ENCODE measurements around the gene PLEKHN1.
"Not testable (repeated sequence)": the region's sequence is repeated elsewhere in the genome, so short reads cannot be mapped to it uniquely, and the experiment has no call there.

PLEKHN1 gene

DNA sequence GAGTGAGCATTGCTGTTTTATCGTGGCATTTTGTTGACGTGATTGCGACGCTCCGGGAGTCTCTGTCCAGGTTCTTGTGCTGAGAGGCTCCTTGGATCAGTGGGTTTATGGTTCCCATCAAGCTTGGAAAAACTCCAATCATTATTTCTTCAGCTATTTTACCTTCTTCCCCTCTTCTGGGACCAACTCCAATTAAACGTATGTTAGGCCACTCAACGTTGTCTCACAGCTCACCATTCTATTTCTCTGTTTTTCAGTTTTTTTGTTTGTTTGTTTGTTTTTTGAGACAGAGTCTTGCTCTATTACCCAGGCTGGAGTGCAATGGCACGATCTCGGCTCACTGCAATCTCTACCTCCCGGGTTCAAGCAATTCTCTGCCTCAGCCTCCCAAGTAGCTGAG, 25.6 kb downstream of the PLEKHN1 start:
- in situ Hi-C loops (cut with MboI; ENCODE audit: low sequenced_read_pairs, unreplicated experiment), result no loop called here
- TF ChIP-seq, protein P1, sequence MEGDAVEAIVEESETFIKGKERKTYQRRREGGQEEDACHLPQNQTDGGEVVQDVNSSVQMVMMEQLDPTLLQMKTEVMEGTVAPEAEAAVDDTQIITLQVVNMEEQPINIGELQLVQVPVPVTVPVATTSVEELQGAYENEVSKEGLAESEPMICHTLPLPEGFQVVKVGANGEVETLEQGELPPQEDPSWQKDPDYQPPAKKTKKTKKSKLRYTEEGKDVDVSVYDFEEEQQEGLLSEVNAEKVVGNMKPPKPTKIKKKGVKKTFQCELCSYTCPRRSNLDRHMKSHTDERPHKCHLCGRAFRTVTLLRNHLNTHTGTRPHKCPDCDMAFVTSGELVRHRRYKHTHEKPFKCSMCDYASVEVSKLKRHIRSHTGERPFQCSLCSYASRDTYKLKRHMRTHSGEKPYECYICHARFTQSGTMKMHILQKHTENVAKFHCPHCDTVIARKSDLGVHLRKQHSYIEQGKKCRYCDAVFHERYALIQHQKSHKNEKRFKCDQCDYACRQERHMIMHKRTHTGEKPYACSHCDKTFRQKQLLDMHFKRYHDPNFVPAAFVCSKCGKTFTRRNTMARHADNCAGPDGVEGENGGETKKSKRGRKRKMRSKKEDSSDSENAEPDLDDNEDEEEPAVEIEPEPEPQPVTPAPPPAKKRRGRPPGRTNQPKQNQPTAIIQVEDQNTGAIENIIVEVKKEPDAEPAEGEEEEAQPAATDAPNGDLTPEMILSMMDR (IDR thresholded peaks at IDR 0.05; ENCODE audit: borderline replicate concordance, control extremely low read depth, extremely low read depth, insufficient read depth, missing control alignments), result no peak
- no peak for DNase-seq (ENCODE audit: low spot score)

DNA sequence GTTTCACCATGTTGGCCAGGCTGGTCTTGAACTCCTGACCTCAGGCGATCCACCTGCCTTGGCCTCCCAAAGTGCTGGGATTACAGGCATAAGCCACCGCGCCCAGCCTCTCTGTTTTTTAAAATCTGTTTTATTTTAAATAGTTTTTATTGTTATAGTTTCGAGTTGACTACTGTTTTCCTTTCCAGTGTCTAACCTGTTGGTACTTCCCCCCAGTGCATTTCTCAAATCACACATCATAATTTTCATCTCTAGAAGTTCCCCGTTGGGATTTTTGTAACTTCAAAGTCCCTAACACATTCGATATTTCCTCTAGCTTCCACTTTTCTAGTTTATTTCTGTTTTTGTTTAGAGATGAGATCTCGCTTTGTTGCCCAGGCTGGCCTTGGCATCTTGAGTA, 26.1 kb downstream of the PLEKHN1 start:
- in situ Hi-C loops (cut with MboI; ENCODE audit: low sequenced_read_pairs, unreplicated experiment), result no loop called here
- TF ChIP-seq, protein P1 (IDR thresholded peaks at IDR 0.05; ENCODE audit: borderline replicate concordance, control extremely low read depth, extremely low read depth, insufficient read depth, missing control alignments), result no peak
- DNase-seq (ENCODE audit: low spot score), result peak; percentile 74

DNA sequence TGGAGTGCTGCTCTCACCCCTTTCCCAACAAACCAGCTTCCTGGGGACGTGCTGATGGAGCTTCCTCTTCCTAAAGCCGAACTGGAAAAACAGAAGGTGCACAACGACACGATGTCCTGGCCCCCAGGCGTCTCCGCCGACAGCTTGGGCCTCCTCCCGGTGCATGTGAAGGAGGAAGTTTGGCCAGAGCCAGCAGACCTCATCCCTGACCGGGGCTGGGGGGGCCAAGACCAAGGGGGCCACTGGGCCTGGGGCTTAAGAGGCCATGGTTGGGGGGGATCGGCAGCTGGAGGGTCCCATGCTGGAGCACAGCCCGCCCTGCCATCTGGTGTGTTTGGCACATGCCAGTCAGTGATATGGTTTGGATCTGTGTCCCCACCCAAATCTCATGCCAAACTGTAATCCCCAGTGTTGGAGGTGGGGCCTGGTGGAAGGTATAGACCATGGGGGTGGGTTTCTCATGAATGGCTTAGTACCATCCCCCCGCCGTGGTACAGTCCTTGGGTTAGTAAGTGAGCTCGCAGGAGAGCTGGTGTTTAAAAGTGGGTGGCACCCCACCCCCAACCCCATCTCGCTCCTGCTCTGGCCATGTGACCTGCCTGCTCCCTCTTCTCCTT, 27.2 kb downstream of the PLEKHN1 start:
- TF ChIP-seq, protein P1 (IDR thresholded peaks at IDR 0.05; ENCODE audit: borderline replicate concordance, control extremely low read depth, extremely low read depth, insufficient read depth, missing control alignments), result no peak
- no peak for DNase-seq (ENCODE audit: low spot score)
- in situ Hi-C loops (cut with MboI; ENCODE audit: low sequenced_read_pairs, unreplicated experiment), result no loop called here

DNA sequence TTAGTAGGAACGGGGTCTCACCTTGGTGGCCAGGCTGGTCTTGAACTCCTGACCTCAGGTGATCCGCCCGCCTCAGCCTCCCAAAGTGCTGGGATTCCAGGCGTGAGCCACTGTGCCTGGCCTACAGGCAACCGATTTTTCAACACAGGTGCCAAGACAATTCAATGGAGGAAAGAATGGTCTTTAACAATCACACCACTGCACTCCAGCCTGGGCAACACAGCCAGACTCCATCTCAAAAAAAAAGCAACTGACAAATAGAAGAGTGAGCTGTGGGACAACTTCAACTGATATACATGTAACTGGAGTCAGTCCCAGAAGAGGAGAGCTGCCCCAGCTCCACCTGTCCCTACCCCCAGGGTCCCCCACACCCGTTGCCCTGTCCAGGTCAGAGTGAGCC, 28.3 kb downstream of the PLEKHN1 start:
- in situ Hi-C loops (cut with MboI; ENCODE audit: low sequenced_read_pairs, unreplicated experiment); DNase-seq (ENCODE audit: low spot score): not testable (repeated sequence)

DNA sequence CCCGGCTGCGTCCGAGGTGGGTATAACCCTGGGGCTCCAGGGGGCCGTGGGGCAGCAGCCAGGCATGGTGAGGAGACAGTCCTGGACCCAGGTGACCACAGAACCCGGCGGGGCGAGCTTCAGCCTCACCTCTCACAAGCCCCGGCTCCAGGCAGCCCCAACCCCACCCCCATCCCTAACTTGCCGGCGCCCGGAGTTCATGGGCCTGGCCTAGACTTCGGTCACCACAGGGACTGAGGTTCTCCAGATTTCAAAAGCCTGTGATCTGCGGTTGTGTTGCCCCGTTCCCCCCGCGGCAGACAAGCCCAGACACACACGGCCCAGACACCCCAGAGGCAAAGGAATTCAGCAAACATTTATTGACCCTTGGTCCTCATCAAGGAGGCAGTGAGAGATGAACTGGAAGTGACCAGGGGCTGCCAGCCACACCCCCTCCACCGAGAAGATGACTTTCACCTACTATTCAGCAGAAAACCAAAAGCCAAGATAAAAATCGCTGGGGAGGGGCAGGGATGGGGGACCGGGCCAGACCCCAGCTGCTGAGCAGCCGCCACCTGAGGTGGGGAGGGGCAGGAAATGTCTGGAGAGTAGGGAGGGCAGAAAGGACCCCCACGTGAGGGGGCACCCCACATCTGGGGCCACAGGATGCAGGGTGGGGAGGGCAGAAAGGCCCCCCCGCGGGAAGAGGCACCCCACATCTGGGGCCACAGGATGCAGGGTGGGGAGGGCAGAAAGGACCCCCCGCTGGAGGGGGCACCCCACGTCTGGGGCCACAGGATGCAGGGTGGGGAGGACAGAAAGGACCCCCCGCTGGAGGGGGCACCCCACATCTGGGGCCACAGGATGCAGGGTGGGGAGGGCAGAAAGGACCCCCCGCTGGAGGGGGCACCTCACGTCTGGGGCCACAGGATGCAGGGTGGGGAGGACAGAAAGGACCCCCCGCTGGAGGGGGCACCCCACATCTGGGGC, 29.7 kb downstream of the PLEKHN1 start:
- no peak for DNase-seq (ENCODE audit: low spot score)
- TF ChIP-seq, protein P1 (IDR thresholded peaks at IDR 0.05; ENCODE audit: borderline replicate concordance, control extremely low read depth, extremely low read depth, insufficient read depth, missing control alignments), result no peak
- in situ Hi-C loops (cut with MboI; ENCODE audit: low sequenced_read_pairs, unreplicated experiment), result no loop called here

DNA sequence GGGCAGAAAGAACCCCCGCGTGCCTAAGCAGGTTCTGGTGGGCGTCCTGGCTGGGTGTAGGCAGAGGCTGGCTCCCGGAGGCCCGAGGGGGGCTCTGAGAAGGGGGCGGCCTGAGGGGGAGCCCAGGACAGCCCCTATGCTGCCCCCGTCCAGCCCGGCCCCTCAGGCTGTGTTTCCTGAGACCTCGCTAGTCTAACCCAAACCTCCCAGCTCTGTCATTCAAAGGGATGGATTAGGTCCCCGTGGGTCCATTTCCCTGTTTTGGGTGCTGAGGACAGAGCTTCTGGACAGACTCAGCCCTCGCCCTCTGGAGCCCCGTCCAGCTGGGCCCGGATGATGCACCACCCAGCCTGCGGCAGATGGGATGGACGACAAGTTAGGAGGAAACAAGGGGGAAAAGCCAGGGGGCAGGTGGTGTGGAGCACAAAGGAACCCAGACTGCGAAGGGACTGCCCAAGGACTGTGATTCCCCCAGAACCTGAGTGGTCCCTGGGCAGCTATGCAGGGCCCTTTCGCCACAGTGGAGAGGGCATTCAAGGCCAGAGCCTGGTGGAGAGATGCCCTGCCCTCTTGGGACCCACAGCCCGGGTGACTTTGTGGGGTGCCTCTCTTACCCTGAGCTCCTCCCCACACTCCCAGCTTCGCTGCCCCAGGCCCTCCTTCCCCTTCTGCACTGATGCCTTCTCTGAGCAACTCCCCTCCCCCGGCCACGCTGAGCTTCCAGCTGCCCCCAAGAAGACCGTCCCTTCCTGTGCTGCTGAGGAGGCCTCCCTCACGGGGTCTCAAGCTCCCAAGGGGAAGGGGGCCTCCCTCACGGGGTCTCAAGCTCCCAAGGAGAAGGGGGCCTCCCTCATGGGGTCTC, 30.8 kb downstream of the PLEKHN1 start:
- in situ Hi-C loops (cut with MboI; ENCODE audit: low sequenced_read_pairs, unreplicated experiment), result no loop called here
- no peak for DNase-seq (ENCODE audit: low spot score)
- TF ChIP-seq, protein P1 (IDR thresholded peaks at IDR 0.05; ENCODE audit: borderline replicate concordance, control extremely low read depth, extremely low read depth, insufficient read depth, missing control alignments), result no peak
